Colon (tissue), 2 donors: ENCODE results near the gene RFX2.

Experiments used
- FAIRE-seq: peaks from 2 replicates; lab custom pipeline; 2012; peaks lifted over from hg19 to GRCh38; lab: Jason Lieb, UNC
- donor health status: control.
- donor health status: control.

RFX2 gene

DNA sequence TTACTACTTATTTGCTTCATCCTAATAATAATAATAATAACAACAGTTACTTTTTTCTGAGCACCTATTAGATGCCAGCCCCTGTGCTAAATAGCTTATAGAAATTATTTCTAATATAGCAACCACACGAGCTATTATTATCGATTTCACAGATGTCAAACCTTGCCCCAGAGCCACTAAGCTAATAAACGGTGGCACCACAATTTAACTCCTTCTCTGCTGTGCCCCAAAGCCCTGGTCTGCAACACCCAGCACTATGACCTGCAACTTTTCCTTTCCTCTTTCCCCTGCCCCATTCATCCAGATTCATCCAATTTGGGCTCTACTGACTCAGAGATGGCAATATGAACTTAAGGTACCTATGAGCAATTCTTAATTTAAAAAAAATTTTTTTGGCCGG, 6.4 kb downstream of the RFX2 start:
- FAIRE-seq, result no peak

- no peak for FAIRE-seq
Observed at GRCh38 chr19:6103217-6103644, 7.1 kb downstream of the RFX2 start.

DNA sequence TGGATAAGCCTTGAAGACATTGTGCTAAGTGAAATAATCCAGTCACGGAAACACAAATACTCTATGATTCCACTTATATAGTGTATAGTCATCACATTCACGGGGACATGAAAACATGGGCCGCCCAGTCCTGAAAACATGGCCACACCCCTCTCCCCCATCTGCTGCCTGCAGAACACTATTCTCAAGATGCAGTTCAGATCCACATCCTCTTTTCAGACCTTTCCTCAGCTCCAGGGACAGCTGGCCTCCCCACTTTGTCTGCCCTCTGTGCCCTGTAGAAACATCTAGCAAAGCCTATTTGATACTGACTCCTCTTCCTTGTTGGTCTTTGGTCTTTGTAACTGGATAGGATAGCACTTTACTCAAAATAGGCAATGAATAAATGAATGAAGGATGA, 8.3 kb downstream of the RFX2 start:
- no peak for FAIRE-seq

DNA sequence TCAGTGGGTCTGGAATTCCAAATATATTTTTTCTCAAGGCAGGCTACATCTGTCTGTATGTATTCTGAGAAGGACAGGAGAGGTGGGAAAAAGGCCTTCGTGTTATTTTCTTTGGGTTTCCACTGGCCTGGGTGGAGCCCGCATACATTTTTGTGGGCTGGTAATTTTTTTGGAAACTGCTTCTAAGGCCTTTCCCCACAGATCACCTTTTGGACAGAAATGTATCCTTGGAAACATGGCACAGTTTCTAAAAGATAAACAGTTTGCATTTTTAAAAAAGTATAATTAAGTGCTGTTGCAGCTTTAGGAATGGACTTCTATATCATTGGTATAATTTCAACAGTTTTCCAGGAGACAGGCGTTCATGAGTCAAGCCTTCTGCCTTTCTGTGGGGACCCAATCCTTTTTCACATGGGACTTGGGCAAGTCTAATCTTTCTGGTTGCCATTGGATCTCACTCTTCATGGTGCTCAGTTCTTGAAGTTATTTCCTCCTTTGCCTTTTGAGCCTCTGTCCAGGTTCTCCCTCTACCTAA, 8.9 kb downstream of the RFX2 start:
- no peak for FAIRE-seq

DNA sequence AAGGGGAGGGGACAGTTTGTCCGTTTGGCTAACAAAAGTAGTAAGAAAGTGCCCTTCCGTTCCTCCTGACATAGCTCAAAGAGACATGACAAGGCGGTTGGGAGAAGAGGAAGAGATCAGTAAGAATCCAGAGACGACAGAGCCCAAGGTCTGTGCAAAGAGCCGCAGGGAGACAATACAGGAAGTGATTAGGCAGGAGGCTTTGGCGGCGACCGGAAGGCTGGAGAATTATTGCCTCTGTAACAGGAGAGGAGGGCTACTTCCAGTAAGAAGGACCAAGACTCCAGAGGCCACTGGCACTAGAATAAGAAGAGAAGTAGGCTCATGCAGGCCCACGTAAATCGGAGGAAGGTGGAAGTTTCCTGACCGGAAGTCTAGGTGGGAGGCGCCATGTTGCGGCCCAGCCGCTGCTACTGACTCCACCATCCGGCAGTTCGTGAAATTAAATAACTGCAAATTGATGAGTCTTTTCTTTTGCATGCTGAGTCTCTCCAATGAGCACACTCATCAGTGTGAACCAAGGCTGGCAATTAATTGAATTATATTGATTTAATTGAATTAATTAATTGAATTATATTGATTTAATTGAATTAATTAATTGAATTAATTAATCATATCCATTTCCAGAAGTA, 9.9 kb downstream of the RFX2 start:
- no peak for FAIRE-seq

DNA sequence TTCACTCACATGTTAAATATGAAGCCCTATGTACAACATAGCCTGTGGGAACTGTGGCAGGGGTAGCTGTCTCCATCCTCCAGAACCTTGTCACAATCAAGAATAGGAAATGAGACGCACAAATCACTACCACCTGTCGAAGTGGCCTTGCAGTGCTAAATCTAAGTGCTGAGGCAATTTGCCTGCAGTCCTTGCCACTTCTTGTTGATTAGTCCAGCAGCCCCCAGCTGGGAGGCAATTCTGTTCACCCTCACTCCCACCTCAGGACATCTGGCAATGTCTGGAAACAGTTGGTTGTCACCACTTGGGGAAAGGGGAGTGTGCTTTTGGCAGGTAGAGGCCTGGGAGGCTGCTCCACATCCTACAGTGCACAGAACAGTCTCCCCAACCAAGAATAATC, 10.7 kb downstream of the RFX2 start:
- no peak for FAIRE-seq

GRCh38 chr19:6099033-6099432, 11.3 kb downstream of the RFX2 start:
- no peak for FAIRE-seq

DNA sequence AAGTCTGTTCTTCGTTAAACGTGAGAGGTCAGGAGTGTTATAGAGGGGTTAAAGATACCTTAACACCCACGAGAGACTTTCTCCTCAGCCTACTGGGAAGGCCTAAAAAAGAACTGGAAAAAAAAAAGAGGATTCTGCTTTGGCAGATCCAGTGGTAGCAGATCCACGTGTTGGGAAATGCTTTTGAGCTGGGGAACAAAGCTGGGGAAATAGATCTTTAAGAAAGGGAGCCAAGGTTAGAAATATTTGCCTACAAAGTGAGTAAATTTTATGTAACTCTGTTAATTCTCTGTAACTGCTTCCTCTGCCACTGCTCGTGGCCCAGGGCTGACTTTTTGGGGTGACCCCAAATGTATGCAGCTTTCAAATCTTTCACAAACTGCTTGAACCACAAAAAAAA, 11.7 kb downstream of the RFX2 start:
- FAIRE-seq, result no peak

GRCh38 chr19:6097911-6098310, 12.4 kb downstream of the RFX2 start:
- no peak for FAIRE-seq

- no peak for FAIRE-seq
Observed at GRCh38 chr19:6095760-6096159, 14.5 kb downstream of the RFX2 start.

GRCh38 chr19:6092329-6093286, 17.7 kb downstream of the RFX2 start:
- no peak for FAIRE-seq

DNA sequence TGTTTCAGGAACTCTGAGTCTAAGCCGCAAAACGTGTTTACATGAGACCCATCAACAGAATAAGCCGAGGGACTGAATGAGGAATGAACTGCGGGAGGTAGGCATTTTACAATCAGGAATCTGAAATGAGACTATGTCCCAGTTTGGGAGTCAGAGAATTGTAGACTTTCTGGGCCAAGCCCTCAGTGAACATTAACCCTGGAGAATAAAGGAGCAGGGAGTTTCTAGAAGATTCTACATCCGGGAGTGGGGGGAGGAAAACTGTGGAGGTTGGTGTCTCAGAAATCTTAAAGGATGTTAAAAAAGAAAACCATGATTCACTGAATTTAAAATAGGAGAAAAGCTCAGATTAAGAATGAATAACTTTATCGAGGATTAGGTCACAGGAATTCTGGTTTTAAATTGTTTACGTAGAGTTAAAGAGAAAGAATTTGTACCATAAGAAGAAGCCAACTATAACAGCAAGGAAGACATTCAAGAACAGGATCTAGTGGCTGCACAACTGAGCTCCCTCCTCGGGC, 18.5 kb downstream of the RFX2 start:
- no peak for FAIRE-seq

DNA sequence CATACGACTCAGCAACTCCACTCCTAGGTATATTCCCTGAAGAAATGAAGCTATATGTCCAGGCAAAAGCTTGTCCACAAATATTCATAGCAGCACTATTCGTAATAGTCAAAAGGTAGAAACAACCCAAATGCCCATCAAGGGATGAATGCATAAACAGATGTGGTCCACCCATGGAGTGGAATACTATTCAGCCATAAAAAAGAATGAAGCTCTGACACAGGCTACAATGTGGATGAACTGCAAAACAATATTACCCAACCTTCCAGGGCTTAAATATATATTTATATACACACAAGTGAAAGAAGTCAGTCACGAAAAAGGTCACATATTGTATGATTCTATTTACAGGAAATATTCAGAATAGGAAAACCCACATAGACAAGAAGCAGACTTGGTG, 19.7 kb downstream of the RFX2 start:
- FAIRE-seq, result no peak

- no peak for FAIRE-seq
Observed at GRCh38 chr19:6088602-6089049, 21.7 kb downstream of the RFX2 start.

DNA sequence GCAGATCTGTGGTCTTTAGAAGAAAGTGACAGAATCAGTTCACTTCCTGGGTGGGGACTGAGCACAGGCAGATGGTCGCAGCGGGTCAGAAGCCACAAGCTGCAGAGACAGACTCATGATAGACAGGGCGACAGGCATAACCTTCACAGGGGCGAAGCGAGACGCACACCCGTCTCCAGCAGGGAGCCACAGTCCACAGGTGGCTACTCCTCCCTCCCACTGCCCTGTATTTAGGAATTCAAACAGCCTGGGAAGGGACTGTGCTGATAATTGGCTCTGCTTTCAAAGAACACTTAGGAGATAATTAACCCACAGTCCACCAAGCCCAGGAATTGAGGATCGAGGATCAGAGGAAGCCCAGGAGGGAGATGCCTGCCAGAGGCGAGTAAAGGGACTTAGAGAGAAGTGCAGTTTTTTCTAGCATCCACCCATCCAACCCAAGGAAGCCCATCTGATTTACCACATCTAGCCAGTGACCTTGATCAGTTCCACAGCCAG, 23.2 kb downstream of the RFX2 start:
- FAIRE-seq, result no peak

DNA sequence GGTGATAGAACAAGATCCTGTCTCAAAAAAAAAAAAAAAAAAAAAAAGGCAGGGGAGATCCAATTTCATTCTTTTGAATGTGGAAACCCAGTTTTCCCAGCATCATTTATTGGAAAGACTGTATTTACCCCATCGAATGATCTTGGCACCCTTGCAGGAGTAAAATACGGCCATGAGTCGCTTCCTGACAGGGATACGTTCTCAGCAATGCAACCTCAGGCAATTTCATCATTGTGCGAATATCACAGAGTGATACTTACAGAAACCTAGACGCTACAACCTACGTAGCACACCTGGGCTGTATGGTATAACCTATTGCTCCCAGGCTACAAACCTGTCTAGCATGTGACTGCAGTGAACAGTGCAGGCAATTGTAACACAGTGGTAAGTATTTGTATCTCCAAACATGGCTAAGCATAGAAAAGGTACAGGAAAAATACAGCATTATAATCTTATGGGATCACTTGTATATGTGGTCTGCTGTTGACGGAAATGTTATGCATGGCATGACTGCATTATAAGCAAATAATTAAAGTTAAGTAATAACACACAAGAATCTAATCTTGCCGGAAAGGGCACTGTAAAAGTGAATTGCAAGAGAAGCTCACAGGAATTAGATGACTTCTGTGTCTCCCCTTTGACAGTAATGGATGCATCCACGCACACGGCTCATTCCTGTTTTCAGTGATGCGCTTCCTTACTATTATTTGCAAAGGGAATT, 24.1 kb downstream of the RFX2 start:
- no peak for FAIRE-seq

GRCh38 chr19:6084821-6085220, 25.5 kb downstream of the RFX2 start:
- no peak for FAIRE-seq

DNA sequence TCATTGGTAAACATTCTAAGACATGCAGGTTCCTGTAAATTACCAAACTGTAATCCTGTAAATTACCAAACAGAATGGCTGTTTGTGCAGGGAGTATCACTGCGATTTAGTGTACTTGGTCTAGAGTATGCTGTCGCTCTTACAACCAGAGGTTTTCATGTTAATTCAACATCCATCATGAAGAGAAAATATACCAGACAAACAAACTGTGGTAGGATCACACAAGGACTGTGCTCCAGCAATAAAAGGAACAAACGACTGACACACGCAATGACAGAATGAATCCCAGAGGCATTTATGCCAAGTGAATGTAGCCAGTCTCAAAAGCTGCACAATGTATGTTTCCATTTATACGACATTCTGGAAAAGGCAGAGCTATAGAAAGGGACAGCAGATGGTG, 31.2 kb downstream of the RFX2 start:
- no peak for FAIRE-seq

- FAIRE-seq, result no peak
Observed at GRCh38 chr19:6078068-6078467, 32.2 kb downstream of the RFX2 start.

DNA sequence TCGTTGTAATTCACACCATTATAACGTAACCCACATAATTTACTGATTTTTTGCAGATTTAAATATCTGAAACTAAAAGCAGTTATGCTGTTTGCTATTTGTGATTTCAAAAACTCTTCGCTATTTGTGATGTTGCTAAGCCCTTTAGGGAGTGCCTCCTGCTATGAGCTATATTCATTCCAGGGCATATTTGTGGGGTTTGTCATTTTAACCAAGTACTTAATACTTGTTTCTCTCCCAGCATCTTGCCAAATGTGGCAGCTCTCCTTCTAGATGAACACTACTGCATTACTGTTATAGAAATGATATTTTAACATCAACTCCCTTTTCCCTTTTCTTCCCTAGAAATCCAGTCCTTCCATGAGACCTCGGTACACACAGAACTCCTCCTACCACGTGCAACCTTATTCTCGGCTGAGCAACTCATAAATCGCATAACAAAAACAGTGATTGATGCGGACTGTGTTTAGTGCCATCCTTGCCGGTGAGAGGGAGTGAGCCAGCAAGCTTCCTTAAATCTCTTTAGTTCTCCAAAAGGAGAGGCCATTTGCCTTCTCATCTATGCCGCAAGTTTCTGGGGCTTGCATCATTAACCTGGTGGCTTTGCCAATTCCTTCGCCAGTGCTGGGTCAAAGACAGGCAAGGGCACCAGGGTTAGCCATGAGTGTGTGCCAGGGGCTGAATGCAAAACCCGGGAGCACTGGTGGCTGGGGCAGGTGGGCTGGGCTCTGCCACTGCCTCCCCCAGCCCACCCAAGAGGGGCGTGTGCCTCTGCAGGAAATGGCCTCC, 33.4 kb downstream of the RFX2 start:
- FAIRE-seq, result no peak

DNA sequence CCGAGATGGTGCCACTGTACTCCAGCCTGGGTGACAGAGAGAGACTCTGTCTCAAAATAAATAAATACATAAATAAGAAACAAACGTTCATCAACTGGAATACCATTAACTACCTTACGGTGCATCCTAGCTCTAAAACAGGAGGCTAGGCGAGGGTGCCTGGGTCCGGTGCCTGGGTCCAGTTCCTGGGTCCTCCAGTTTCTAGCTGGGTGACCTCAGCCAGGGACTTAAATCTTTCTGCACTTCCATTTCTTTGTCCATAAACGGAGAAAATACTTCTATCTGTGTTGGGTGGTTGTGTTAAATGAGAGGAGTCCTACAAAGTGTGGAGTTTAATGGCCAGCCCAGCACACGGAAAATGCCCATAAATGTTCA, 34.0 kb downstream of the RFX2 start:
- FAIRE-seq, result no peak
